Measurements from ENCODE around the gene COL2A1.

The COL2A1 gene

GRCh38 chr12:48040354-48040753 lies 36.1 kb upstream of the COL2A1 start:
- no peak overlapping the region for H3K4me3 ChIP-seq (ENCODE audit: low read depth, low read length)
- no peak overlapping the region for H3K27ac ChIP-seq (ENCODE audit: low read depth, low read length)
- no peaks in the 10 kb centered on the region for H3K9me3 ChIP-seq (ENCODE audit: control insufficient read depth, insufficient read depth, low read length)
- no peak overlapping the region for H3K9ac ChIP-seq (ENCODE audit: low read depth, low read length)
- H3K36me3 ChIP-seq (ENCODE audit: control insufficient read depth, insufficient read depth, low read length): peaks cover 25% of the 10 kb centered on the region
- H3K4me1 ChIP-seq (ENCODE audit: control insufficient read depth, insufficient read depth, low read length): peaks cover 16% of the 10 kb centered on the region
- H3K27me3 ChIP-seq (ENCODE audit: control insufficient read depth, insufficient read depth, low read length): peaks cover 37% of the 10 kb centered on the region

GRCh38 chr12:48039151-48039550 lies 34.9 kb upstream of the COL2A1 start:
- Histone ChIP-seq H3K9ac (ENCODE audit: low read depth, low read length) (no peak overlapping the region), H3K4me3 (ENCODE audit: low read depth, low read length) (no peak overlapping the region), H3K36me3 (ENCODE audit: control insufficient read depth, insufficient read depth, low read length) (peaks cover 13% of the 10 kb centered on the region), H3K27ac (ENCODE audit: low read depth, low read length) (no peak overlapping the region), H3K27me3 (ENCODE audit: control insufficient read depth, insufficient read depth, low read length) (peaks cover 49% of the 10 kb centered on the region), H3K4me1 (ENCODE audit: control insufficient read depth, insufficient read depth, low read length) (peaks cover 16% of the 10 kb centered on the region), H3K9me3 (ENCODE audit: control insufficient read depth, insufficient read depth, low read length) (no peaks in the 10 kb centered on the region)

GRCh38 chr12:48038085-48038484 lies 33.8 kb upstream of the COL2A1 start:
- Histone ChIP-seq H3K4me3 (ENCODE audit: low read depth, low read length) (peak overlapping the region; percentile 49), H3K27me3 (ENCODE audit: control insufficient read depth, insufficient read depth, low read length) (peaks cover 59% of the 10 kb centered on the region), H3K9me3 (ENCODE audit: control insufficient read depth, insufficient read depth, low read length) (no peaks in the 10 kb centered on the region), H3K9ac (ENCODE audit: low read depth, low read length) (peak overlapping the region; percentile 74), H3K27ac (ENCODE audit: low read depth, low read length) (peak overlapping the region; percentile 86), H3K4me1 (ENCODE audit: control insufficient read depth, insufficient read depth, low read length) (peaks cover 16% of the 10 kb centered on the region), H3K36me3 (ENCODE audit: control insufficient read depth, insufficient read depth, low read length) (peaks cover 3% of the 10 kb centered on the region; the same call in 1 of the 2 replicates)

GRCh38 chr12:48037267-48037915 lies 33.1 kb upstream of the COL2A1 start:
- Histone ChIP-seq H3K9me3 (ENCODE audit: control insufficient read depth, insufficient read depth, low read length) (no peaks in the 10 kb centered on the region), H3K27ac (ENCODE audit: low read depth, low read length) (peak overlapping the region; percentile 86), H3K27me3 (ENCODE audit: control insufficient read depth, insufficient read depth, low read length) (peaks cover 66% of the 10 kb centered on the region), H3K36me3 (ENCODE audit: control insufficient read depth, insufficient read depth, low read length) (no peaks in the 10 kb centered on the region), H3K9ac (ENCODE audit: low read depth, low read length) (peak overlapping the region; percentile 74), H3K4me3 (ENCODE audit: low read depth, low read length) (peak overlapping the region; percentile 49), H3K4me1 (ENCODE audit: control insufficient read depth, insufficient read depth, low read length) (peaks cover 16% of the 10 kb centered on the region)

GRCh38 chr12:48036818-48037217 lies 32.5 kb upstream of the COL2A1 start:
- Histone ChIP-seq H3K27me3 (ENCODE audit: control insufficient read depth, insufficient read depth, low read length) (peaks cover 72% of the 10 kb centered on the region), H3K4me3 (ENCODE audit: low read depth, low read length) (peak overlapping the region; percentile 48; the same call in 1 of the 2 replicates)

GRCh38 chr12:48034835-48035805 lies 30.8 kb upstream of the COL2A1 start:
- no peak overlapping the region for H3K9ac ChIP-seq (ENCODE audit: low read depth, low read length)
- peaks cover 89% of the 10 kb centered on the region for H3K27me3 ChIP-seq (ENCODE audit: control insufficient read depth, insufficient read depth, low read length)
- H3K9me3 ChIP-seq (ENCODE audit: control insufficient read depth, insufficient read depth, low read length): no peaks in the 10 kb centered on the region

More at GRCh38 chr12:48036818-48037217, 32.5 kb upstream of the COL2A1 start:
- H3K27ac ChIP-seq (ENCODE audit: low read depth, low read length): peak overlapping the region; percentile 68
- peak overlapping the region; percentile 24; the same call in 1 of the 2 replicates for H3K9ac ChIP-seq (ENCODE audit: low read depth, low read length)
- no peaks in the 10 kb centered on the region for H3K9me3 ChIP-seq (ENCODE audit: control insufficient read depth, insufficient read depth, low read length)
- H3K36me3 ChIP-seq (ENCODE audit: control insufficient read depth, insufficient read depth, low read length): no peaks in the 10 kb centered on the region
- peaks cover 16% of the 10 kb centered on the region for H3K4me1 ChIP-seq (ENCODE audit: control insufficient read depth, insufficient read depth, low read length)

GRCh38 chr12:48033451-48033850 lies 29.2 kb upstream of the COL2A1 start:
- Histone ChIP-seq H3K27me3 (ENCODE audit: control insufficient read depth, insufficient read depth, low read length) (peaks cover 97% of the 10 kb centered on the region), H3K36me3 (ENCODE audit: control insufficient read depth, insufficient read depth, low read length) (no peaks in the 10 kb centered on the region), H3K27ac (ENCODE audit: low read depth, low read length) (no peak overlapping the region), H3K4me3 (ENCODE audit: low read depth, low read length) (no peak overlapping the region), H3K4me1 (ENCODE audit: control insufficient read depth, insufficient read depth, low read length) (peaks cover 21% of the 10 kb centered on the region), H3K9me3 (ENCODE audit: control insufficient read depth, insufficient read depth, low read length) (no peaks in the 10 kb centered on the region), H3K9ac (ENCODE audit: low read depth, low read length) (no peak overlapping the region)

More at GRCh38 chr12:48034835-48035805, 30.8 kb upstream of the COL2A1 start:
- peaks cover 21% of the 10 kb centered on the region for H3K4me1 ChIP-seq (ENCODE audit: control insufficient read depth, insufficient read depth, low read length)
- no peaks in the 10 kb centered on the region for H3K36me3 ChIP-seq (ENCODE audit: control insufficient read depth, insufficient read depth, low read length)
- H3K4me3 ChIP-seq (ENCODE audit: low read depth, low read length): no peak overlapping the region
- no peak overlapping the region for H3K27ac ChIP-seq (ENCODE audit: low read depth, low read length)

- H3K4me3 ChIP-seq (ENCODE audit: low read depth, low read length): no peak overlapping the region
- H3K9ac ChIP-seq (ENCODE audit: low read depth, low read length): no peak overlapping the region
- H3K27me3 ChIP-seq (ENCODE audit: control insufficient read depth, insufficient read depth, low read length): peaks cover 97% of the 10 kb centered on the region
- H3K27ac ChIP-seq (ENCODE audit: low read depth, low read length): no peak overlapping the region
- H3K9me3 ChIP-seq (ENCODE audit: control insufficient read depth, insufficient read depth, low read length): no peaks in the 10 kb centered on the region
- H3K4me1 ChIP-seq (ENCODE audit: control insufficient read depth, insufficient read depth, low read length): peaks cover 15% of the 10 kb centered on the region
- no peaks in the 10 kb centered on the region for H3K36me3 ChIP-seq (ENCODE audit: control insufficient read depth, insufficient read depth, low read length)
Measured at GRCh38 chr12:48032597-48032996, 28.3 kb upstream of the COL2A1 start.

GRCh38 chr12:48031135-48031960 lies 27.1 kb upstream of the COL2A1 start:
- Histone ChIP-seq H3K4me1 (ENCODE audit: control insufficient read depth, insufficient read depth, low read length) (peaks cover 5% of the 10 kb centered on the region; the same call in 1 of the 2 replicates), H3K9me3 (ENCODE audit: control insufficient read depth, insufficient read depth, low read length) (no peaks in the 10 kb centered on the region), H3K36me3 (ENCODE audit: control insufficient read depth, insufficient read depth, low read length) (no peaks in the 10 kb centered on the region), H3K27ac (ENCODE audit: low read depth, low read length) (no peak overlapping the region), H3K9ac (ENCODE audit: low read depth, low read length) (no peak overlapping the region), H3K4me3 (ENCODE audit: low read depth, low read length) (no peak overlapping the region), H3K27me3 (ENCODE audit: control insufficient read depth, insufficient read depth, low read length) (peaks cover 99% of the 10 kb centered on the region)

GRCh38 chr12:48030173-48030650 lies 25.9 kb upstream of the COL2A1 start:
- no peak overlapping the region for H3K9ac ChIP-seq (ENCODE audit: low read depth, low read length)

More at GRCh38 chr12:48030173-48030650, 25.9 kb upstream of the COL2A1 start:
- H3K9me3 ChIP-seq (ENCODE audit: control insufficient read depth, insufficient read depth, low read length): no peaks in the 10 kb centered on the region
- peaks cover 99% of the 10 kb centered on the region for H3K27me3 ChIP-seq (ENCODE audit: control insufficient read depth, insufficient read depth, low read length)
- no peak overlapping the region for H3K27ac ChIP-seq (ENCODE audit: low read depth, low read length)
- no peaks in the 10 kb centered on the region for H3K36me3 ChIP-seq (ENCODE audit: control insufficient read depth, insufficient read depth, low read length)
- no peak overlapping the region for H3K4me3 ChIP-seq (ENCODE audit: low read depth, low read length)
- peaks cover 5% of the 10 kb centered on the region; the same call in 1 of the 2 replicates for H3K4me1 ChIP-seq (ENCODE audit: control insufficient read depth, insufficient read depth, low read length)
